ENCODE results near the gene PKMYT1. TPM values are rescaled to one million over a fixed set of nuclear protein-coding genes. Genes with fewer than 3 reads are reported as not detected.
"Not testable (repeated sequence)": the region's sequence is repeated elsewhere in the genome, so short reads cannot be mapped to it uniquely, and the experiment has no call there.

PKMYT1 gene
- polyA plus RNA-seq, 3 donors = 0.90 to 2.2 (median 1.5) TPM

GRCh38 chr16:2931231-2931914 is 48.9 kb downstream of the PKMYT1 start:
- not testable (repeated sequence) for H3K27ac ChIP-seq (ENCODE audit: low read depth, low read length)
- 91 to 95% (median 92%) methylated on average over 13 of the region's 13 CpGs for WGBS, 3 donors

GRCh38 chr16:2930236-2930635 is 50.0 kb downstream of the PKMYT1 start:
- WGBS, 3 donors = 93 to 97% (median 93%) methylated on average over 15 of the region's 15 CpGs
- no peak overlapping the region for H3K27ac ChIP-seq (ENCODE audit: low read depth, low read length)

- H3K27ac ChIP-seq (ENCODE audit: low read depth, low read length) = no peak overlapping the region
- 89 to 90% (median 90%) methylated on average over 14 of the region's 14 CpGs for WGBS, 3 donors
Observed at GRCh38 chr16:2929693-2930092, 50.6 kb downstream of the PKMYT1 start.

- 83 to 89% (median 85%) methylated on average over 11 of the region's 11 CpGs for WGBS, 3 donors
- no peak overlapping the region for H3K27ac ChIP-seq (ENCODE audit: low read depth, low read length)
Observed at GRCh38 chr16:2928796-2929195, 51.5 kb downstream of the PKMYT1 start.

- not testable (repeated sequence) for H3K27ac ChIP-seq (ENCODE audit: low read depth, low read length)
Observed at GRCh38 chr16:2928151-2928550, 52.1 kb downstream of the PKMYT1 start.

GRCh38 chr16:2927010-2927646 is 53.1 kb downstream of the PKMYT1 start:
- 6 to 8% (median 7%) methylated on average over 19 of the region's 19 CpGs for WGBS, 3 donors
- no peak overlapping the region for H3K27ac ChIP-seq (ENCODE audit: low read depth, low read length)

More at GRCh38 chr16:2928151-2928550, 52.1 kb downstream of the PKMYT1 start:
- WGBS, 3 donors = 71 to 91% (median 90%) methylated on average over 4 of the region's 4 CpGs

- no peak overlapping the region for H3K27ac ChIP-seq (ENCODE audit: low read depth, low read length)
- WGBS, 3 donors = 67 to 76% (median 73%) methylated on average over 5 of the region's 5 CpGs
Observed at GRCh38 chr16:2926650-2926999, 53.6 kb downstream of the PKMYT1 start.

GRCh38 chr16:2925951-2926649 is 54.1 kb downstream of the PKMYT1 start:
- WGBS, 3 donors = 65 to 78% (median 76%) methylated on average over 9 of the region's 9 CpGs
- no peak overlapping the region for H3K27ac ChIP-seq (ENCODE audit: low read depth, low read length)

- H3K27ac ChIP-seq (ENCODE audit: low read depth, low read length) = no peak overlapping the region
- 76 to 80% (median 76%) methylated on average over 41 to 42 of the region's 42 CpGs for WGBS, 3 donors
Observed at GRCh38 chr16:2924901-2925755, 55.1 kb downstream of the PKMYT1 start.

- H3K27ac ChIP-seq (ENCODE audit: low read depth, low read length) = no peak overlapping the region
- WGBS, 3 donors = 94 to 96% (median 95%) methylated on average over 14 of the region's 14 CpGs
Observed at GRCh38 chr16:2923481-2923880, 56.8 kb downstream of the PKMYT1 start.

Other genes starting within 250 kb of the PKMYT1 start
- gene SRRM2, start 227.8 kb downstream of the PKMYT1 start, polyA plus RNA-seq = 100 to 1,000 TPM; 342 to 782 (median 459) TPM
- gene ELOB, start 203.2 kb downstream of the PKMYT1 start, polyA plus RNA-seq = 100 to 1,000 TPM; 158 to 472 (median 364) TPM
- not detected for gene PRSS33, start 192.9 kb downstream of the PKMYT1 start, polyA plus RNA-seq
- not detected for gene PRSS41, start 182.0 kb downstream of the PKMYT1 start, polyA plus RNA-seq
- under 1 TPM in 2 of 3 donors, not detected in 1; 0.39 to 0.77 TPM for gene PRSS21, start 163.2 kb downstream of the PKMYT1 start, polyA plus RNA-seq
- 1 to 10 TPM in 1 of 3 donors, under 1 TPM in 1, not detected in 1; 0.18 to 2.4 TPM for gene ZG16B, start 150.1 kb downstream of the PKMYT1 start, polyA plus RNA-seq
- gene PRSS22, start 122.3 kb downstream of the PKMYT1 start, polyA plus RNA-seq = 1 to 10 TPM in 2 of 3 donors, not detected in 1; 1.2 to 7.9 TPM
- 10 to 100 TPM; 15.8 to 43.1 (median 32.4) TPM for gene FLYWCH2, start 97.2 kb downstream of the PKMYT1 start, polyA plus RNA-seq
- 10 to 100 TPM in 2 of 3 donors, 1 to 10 TPM in 1; 8.8 to 23.7 (median 20.9) TPM for gene FLYWCH1, start 68.5 kb downstream of the PKMYT1 start, polyA plus RNA-seq
- under 1 TPM in 2 of 3 donors, not detected in 1; 0.07 to 0.22 TPM for gene KREMEN2, start 16.2 kb downstream of the PKMYT1 start, polyA plus RNA-seq
- gene PAQR4, start 11.1 kb downstream of the PKMYT1 start, polyA plus RNA-seq = 1 to 10 TPM; 2.9 to 7.7 (median 4.7) TPM
- gene CLDN9, start 32.5 kb upstream of the PKMYT1 start, polyA plus RNA-seq = 1 to 10 TPM in 1 of 3 donors, under 1 TPM in 1, not detected in 1; 0.30 to 2.8 TPM
- gene CLDN6, start 37.7 kb upstream of the PKMYT1 start, polyA plus RNA-seq = under 1 TPM in 1 of 3 donors, not detected in 2; 0.86 TPM
- gene TNFRSF12A, start 39.9 kb upstream of the PKMYT1 start, polyA plus RNA-seq = 100 to 1,000 TPM in 1 of 3 donors, 10 to 100 TPM in 2; 23.7 to 149 (median 50.2) TPM
- 100 to 1,000 TPM in 1 of 3 donors, 10 to 100 TPM in 2; 28.0 to 107 (median 55.0) TPM for gene HCFC1R1, start 43.5 kb upstream of the PKMYT1 start, polyA plus RNA-seq
- gene THOC6, start 43.6 kb upstream of the PKMYT1 start, polyA plus RNA-seq = 10 to 100 TPM; 11.3 to 25.2 (median 24.8) TPM
- gene BICDL2, start 56.5 kb upstream of the PKMYT1 start, polyA plus RNA-seq = 10 to 100 TPM in 1 of 3 donors, 1 to 10 TPM in 1, under 1 TPM in 1; 0.45 to 77.9 (median 2.8) TPM
- gene MMP25, start 66.1 kb upstream of the PKMYT1 start, polyA plus RNA-seq = 10 to 100 TPM in 2 of 3 donors, under 1 TPM in 1; 0.84 to 57.3 (median 11.4) TPM
- 100 to 1,000 TPM in 1 of 3 donors, 10 to 100 TPM in 2; 77.7 to 209 (median 87.0) TPM for gene IL32, start 85.2 kb upstream of the PKMYT1 start, polyA plus RNA-seq
- gene ZSCAN10, start 118.8 kb upstream of the PKMYT1 start, polyA plus RNA-seq = not detected
- gene ZNF205, start 132.1 kb upstream of the PKMYT1 start, polyA plus RNA-seq = 10 to 100 TPM in 2 of 3 donors, 1 to 10 TPM in 1; 8.7 to 16.0 (median 13.2) TPM
- gene ZNF213, start 154.6 kb upstream of the PKMYT1 start, polyA plus RNA-seq = 1 to 10 TPM; 5.1 to 6.6 (median 5.2) TPM
- gene OR1F1, start 207.8 kb upstream of the PKMYT1 start, polyA plus RNA-seq = not detected

Measured in adipose tissue (tissue), 3 donors.